ENCODE data around the gene MAN2A2.
"Not testable (repeated sequence)": the region's sequence is repeated elsewhere in the genome, so short reads cannot be mapped to it uniquely, and the experiment has no call there.

MAN2A2 gene

GRCh38 chr15:90905306-90906180 lies 2.4 kb downstream of the MAN2A2 start:
- no peak for DNase-seq

- DNase-seq = no peak
These were observed 3.2 kb downstream of the MAN2A2 start for GRCh38 chr15:90906181-90906849.

- no peak for DNase-seq
These were observed 4.1 kb downstream of the MAN2A2 start for GRCh38 chr15:90907051-90907660.

GRCh38 chr15:90907838-90908507 lies 4.9 kb downstream of the MAN2A2 start:
- no peak for DNase-seq

GRCh38 chr15:90909449-90909848 lies 6.3 kb downstream of the MAN2A2 start:
- not testable (repeated sequence) for DNase-seq

GRCh38 chr15:90909976-90910375 lies 6.9 kb downstream of the MAN2A2 start:
- no peak for DNase-seq

GRCh38 chr15:90910441-90911301 lies 7.6 kb downstream of the MAN2A2 start:
- no peak for DNase-seq

- DNase-seq = no peak
These were observed 8.2 kb downstream of the MAN2A2 start for GRCh38 chr15:90911302-90911623.

- DNase-seq = no peak
These were observed 9.0 kb downstream of the MAN2A2 start for GRCh38 chr15:90911906-90912769.

- DNase-seq = no peak
These were observed 9.6 kb downstream of the MAN2A2 start for GRCh38 chr15:90912770-90913075.

- DNase-seq = no peak
These were observed 10.4 kb downstream of the MAN2A2 start for GRCh38 chr15:90913398-90913944.

- DNase-seq = peak; percentile 69 to 85 (median 80)
These were observed 11.4 kb downstream of the MAN2A2 start for GRCh38 chr15:90914305-90915080.

GRCh38 chr15:90915216-90915807 lies 12.2 kb downstream of the MAN2A2 start:
- no peak for DNase-seq

- peak; percentile 97 to 99 (median 97) for DNase-seq
These were observed 12.8 kb downstream of the MAN2A2 start for GRCh38 chr15:90915808-90916440.

GRCh38 chr15:90916461-90916860 lies 13.4 kb downstream of the MAN2A2 start:
- no peak for DNase-seq

- DNase-seq = no peak
These were observed 14.5 kb downstream of the MAN2A2 start for GRCh38 chr15:90917569-90917968.

- no peak for DNase-seq
These were observed 15.1 kb downstream of the MAN2A2 start for GRCh38 chr15:90918034-90918788.

GRCh38 chr15:90918835-90919234 lies 15.7 kb downstream of the MAN2A2 start:
- no peak for DNase-seq

All from suppressor macrophage (primary cell).